ENCODE data around the gene KIF26A.

- no peak for TF ChIP-seq EZH2phosphoT487 (IDR thresholded peaks at IDR 0.05; ENCODE audit: unreplicated experiment)
- no peak for TF ChIP-seq CTCF (conservative IDR thresholded peaks at IDR 0.05; ENCODE audit: low read depth in 2 of 2)
- no peak for TF ChIP-seq EZH2 (IDR thresholded peaks at IDR 0.05; ENCODE audit: low read depth, unreplicated experiment)
- TF ChIP-seq ETS1 (IDR thresholded peaks at IDR 0.05), result no peak
- no peak for TF ChIP-seq REST (IDR thresholded peaks at IDR 0.05; ENCODE audit: unreplicated experiment)
- TF ChIP-seq POLR2AphosphoS5 (IDR thresholded peaks at IDR 0.05; ENCODE audit: low read depth), result no peak
- no peak for TF ChIP-seq STAT1 (IDR thresholded peaks at IDR 0.05; ENCODE audit: unreplicated experiment)
- no peak for TF ChIP-seq JUNB (IDR thresholded peaks at IDR 0.05; ENCODE audit: unreplicated experiment)
- no peak for TF ChIP-seq CREB1 (CRISPR knock-in tag; IDR thresholded peaks at IDR 0.05; ENCODE audit: low read depth)
Observed at GRCh38 chr14:104104076-104104901, 34.1 kb upstream of the KIF26A start.
